NCI-H146 (cell line): ENCODE measurements around the gene SCAF4.
"Not testable (repeated sequence)": the region's sequence is repeated elsewhere in the genome, so short reads cannot be mapped to it uniquely, and the experiment has no call there.

Experiments used
- DNase-seq: peaks from one replicate; lab custom pipeline; 2025; lab: John Stamatoyannopoulos, UW

The SCAF4 gene

DNA sequence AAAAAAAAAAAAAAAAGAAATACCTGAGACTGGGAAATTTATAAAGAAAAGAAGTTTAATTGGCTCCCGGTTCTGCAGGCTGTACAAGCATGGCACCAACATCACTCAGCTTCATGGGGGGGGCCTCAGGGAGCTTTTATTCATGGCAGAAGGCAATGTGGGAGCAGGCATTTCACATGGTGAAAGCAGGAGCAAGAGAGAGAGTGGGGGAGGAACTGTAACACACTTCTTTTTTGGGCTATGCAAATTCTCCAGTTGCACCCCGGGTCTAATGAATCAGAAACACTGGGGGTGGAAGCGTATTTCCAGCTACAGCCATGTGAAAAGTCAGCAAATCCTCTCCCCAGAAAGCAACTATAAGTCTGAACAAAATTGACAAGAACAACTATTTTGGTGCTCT is 84.3 kb downstream of the SCAF4 start:
- no peak for DNase-seq

DNA sequence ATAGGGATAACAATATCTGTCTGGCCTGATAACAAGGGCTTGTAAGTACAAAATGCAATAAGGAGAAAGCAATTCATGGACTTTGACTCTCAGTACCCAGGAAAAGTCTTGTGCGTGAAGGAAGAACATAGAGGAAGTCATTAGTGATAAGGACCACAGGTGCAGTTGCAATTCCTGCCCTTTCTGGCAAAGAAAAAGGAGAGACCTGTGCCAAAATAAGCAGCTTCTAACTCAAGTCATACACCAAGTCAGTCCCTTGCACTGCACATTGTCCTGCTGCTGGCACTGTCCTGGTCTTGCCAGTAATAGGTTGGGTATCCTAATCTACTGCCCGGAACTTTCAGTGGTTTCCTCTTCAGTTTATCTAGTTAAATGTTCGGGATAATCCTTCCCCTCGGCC is 87.3 kb downstream of the SCAF4 start:
- no peak for DNase-seq

DNA sequence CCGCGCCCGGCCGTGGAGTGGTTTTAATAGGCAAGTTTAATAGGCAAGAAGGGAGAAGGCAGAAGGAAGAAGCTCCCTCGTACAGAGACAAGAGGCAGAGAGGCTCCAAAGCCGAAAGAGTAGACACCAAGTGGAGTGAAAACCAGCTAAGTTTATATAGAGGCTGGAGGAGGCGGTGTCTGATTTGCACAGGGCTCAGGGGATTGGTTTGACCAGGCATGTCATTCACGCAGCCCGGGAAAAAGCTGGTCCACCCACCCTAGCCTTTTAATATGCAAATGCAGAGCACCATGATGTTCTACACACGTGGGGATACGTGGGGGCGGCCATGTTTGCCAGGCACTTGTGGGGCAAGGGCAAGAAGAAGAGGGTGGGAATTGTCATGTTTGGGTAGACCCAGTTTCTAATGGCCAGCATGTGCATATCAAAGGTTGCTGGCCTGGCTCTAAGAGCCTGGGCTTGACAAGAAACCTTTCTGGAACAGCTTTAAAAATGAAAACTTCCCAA is 90.4 kb downstream of the SCAF4 start:
- DNase-seq: no peak

DNA sequence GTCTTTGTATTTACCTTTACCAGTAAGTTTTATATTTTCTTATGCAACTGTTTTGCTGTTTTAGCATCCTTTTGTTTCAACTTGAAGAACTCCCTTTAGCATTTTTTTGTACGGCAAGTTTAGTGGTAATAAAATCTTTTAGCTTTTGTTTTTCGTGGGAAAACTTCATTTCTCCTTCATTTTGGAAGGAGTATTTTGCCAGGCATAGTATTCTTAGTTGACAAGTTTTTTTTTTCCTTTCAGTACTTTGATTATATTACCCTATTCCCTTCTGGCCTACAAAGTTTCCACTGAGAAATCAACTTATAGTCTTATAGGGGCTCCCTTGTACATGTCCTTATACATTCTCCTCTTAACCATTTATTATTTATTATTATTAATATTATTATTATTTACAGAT is 95.0 kb downstream of the SCAF4 start:
- no peak for DNase-seq

DNA sequence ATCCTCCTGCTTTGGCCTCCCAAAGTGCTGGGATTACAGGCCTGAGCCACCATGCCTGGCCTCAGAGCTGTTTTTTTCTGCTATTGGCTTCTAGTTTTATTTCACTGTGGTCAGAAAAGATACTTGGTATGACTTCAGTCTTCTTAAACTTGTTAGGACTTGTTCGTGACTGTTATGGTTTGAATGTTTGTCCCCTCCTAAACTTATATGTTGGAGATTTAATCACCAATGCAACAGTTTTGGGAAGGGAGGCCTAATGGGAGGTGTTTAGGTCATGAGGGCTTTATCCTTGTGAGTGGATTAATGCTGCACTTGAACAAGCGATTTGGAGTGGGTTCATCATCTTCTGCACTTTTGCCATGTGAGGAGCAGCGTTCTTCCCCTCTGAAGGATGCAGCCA is 96.9 kb downstream of the SCAF4 start:
- no peak for DNase-seq

DNA sequence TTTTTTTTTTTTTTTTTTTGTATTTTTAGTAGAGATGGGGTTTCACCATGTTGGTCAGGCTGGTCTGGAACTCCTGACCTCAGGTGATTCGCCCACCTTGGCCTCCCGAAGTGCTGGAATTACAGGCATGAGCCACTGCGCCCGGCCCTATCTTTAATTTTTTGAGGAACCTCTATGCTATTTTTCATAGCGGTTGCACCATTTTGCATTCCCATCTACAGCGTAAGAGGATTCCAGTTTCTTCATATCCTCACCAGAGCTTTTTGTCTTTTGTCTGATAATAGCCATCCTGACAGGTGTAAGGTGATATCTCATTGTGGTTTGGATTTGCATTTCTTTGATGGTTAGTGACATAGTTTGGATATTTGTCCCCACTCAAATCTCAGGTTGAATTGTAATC is 100.0 kb downstream of the SCAF4 start:
- not testable (repeated sequence) for DNase-seq

DNA sequence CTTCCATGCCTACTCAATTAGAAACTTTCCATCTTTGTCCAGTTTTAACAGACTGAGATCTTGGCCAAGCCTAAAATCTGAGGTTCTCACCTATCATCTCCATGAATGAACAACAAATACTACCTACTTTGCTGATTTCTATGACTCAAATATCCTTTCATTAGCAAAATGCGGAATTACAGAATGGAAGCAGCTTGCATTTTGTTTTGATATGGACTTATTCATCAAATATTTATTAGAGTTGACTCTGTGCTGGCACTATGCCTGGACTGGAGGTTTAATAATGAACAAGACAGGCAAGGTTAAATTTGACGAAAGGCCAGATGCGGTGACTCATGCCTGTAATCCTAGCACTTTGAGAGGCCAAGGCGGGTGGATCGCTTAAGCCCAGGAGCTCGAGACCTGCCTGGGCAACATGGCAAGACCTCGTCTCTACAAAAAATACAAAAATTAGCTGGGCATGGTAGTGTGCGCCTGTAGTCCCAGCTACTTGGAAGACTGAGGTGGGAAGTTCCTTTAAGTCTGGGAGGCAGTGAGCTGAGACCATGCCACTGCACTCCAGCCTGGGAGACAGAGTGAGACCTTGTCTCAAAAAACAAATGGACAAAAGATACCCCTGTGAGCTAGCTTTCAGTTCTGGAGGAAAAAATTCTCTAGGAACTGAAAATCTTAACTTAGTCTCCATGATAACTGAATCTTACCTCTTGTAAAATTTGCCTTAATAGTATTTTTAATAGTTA is 101.8 kb downstream of the SCAF4 start:
- DNase-seq: peak; percentile 8

DNA sequence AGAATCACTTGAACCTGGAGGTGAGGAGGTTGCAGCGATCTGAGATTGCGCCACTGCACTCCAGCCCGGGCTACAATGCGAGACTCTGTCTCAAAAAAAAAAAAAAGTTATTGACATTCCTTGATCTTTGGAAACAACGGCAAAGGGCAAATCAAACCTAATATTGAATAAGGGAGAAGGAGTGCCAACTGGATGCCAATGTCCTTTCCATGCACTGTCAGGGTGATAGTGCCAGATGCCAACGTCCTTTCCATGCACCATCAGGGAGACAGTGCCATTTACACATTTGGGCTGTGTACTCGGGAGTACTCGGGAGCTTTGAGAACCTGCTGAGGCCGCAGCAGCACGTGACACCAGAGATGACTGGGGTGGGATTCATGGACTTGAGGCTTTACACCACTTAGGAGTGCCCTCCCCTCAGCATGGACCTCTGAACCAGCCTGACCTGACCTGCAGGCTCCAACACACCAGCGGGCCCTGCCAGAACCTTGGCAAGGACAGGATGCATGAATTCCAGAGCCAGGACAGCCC is 106.9 kb downstream of the SCAF4 start:
- DNase-seq: no peak

DNA sequence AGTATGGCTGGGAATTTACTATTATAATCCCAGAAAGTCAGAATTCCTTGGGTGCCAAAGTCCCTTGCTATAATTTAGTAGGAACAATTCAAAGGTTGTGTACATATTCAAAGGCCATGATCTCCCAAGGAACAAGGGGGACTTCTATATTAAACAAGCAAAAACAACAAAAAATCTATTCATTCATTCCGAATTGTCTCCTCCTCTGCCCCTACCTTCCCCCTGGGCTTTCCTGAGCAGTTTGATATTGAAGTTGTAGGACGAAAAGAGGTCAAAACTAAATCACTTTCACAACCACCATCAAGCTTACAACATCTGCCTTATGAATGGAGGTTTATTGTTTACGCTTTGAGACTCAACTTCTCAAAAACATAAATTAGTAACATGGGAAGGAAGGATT is 107.7 kb downstream of the SCAF4 start:
- DNase-seq: no peak

DNA sequence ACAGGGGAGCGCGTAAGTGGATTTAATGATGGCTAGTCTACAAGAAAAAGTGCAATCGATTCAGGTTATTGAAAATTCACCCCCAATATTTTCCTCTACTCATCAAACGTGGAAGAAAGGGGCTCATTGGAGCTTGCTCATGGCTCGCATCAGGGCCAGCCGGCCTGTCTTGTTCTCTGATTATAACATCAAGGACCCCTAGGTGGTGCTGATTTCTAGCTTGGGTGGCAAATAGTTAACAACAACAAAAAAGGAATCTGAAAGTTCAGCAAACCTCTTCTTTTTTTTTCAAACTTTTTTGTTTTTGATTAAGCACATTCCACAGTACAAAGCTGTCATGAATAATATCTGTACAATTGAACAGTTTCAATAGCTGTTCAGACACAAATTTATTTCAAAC is 108.3 kb downstream of the SCAF4 start:
- no peak for DNase-seq

DNA sequence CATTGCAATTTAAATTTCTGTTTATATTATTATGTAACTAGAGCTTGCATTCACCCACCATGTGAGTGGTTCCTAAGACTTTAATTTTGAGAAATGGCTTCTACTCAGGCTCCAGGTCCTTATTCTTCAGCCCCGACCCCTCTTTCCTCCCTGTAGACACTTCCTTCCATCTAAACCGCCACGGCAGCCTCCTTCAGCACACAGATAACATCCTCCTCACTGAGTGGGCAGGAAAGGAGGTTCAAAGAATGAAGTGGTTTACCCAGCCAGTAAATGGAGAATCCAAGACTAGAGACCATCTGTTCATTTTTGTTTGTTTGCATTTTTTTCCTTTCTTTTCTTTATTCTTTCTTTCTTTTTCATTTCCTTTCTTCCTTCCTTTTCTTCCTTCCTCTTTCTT is 109.5 kb downstream of the SCAF4 start:
- no peak for DNase-seq
